ENCODE results near the gene TUSC2. TPM values are rescaled to one million over a fixed set of nuclear protein-coding genes. Genes with fewer than 3 reads are reported as not detected.

TUSC2 gene
- total and polyA plus RNA-seq, 2 of the 8 experiments (the other 6 are each of a cell fraction or from before 2014, with no cell fraction given): 33.3 to 65.4 TPM

GRCh38 chr3:50325113-50325480, 2.9 kb downstream of the TUSC2 start:
- Histone ChIP-seq H3K9me3 (ENCODE audit: insufficient read depth in 2 of 2, low read depth in 1 of 2, low read length in 1 of 2) (no peaks in the 10 kb centered on the region), H2BK120ac (replicated peaks; ENCODE audit: low read depth, low read length) (no peak overlapping the region), H4K91ac (replicated peaks; ENCODE audit: insufficient read length, low read length) (no peak overlapping the region), H3K4me3 (ENCODE audit: extremely low read depth in 1 of 4, insufficient read depth in 2 of 4, low read depth in 3 of 4, low read length in 4 of 4) (no peak overlapping the region), H3K4me1 (replicated peaks in 1 of 4; ENCODE audit: control insufficient read depth in 3 of 4, insufficient read depth in 4 of 4, low read length in 3 of 4) (peaks cover 0 to 33% (median 18%) of the 10 kb centered on the region in 4 experiments; a peak in 6 of 7 replicates), H2BK12ac (ENCODE audit: low read depth, low read length) (no peak overlapping the region), H2BK5ac (ENCODE audit: low read depth, low read length) (no peak overlapping the region), H2BK20ac (ENCODE audit: low read length) (no peak overlapping the region), H4K20me1 (replicated peaks in 1 of 2; ENCODE audit: control insufficient read depth in 1 of 2, insufficient read depth in 2 of 2, low read length in 2 of 2) (peaks cover 1 to 8% of the 10 kb centered on the region in 2 experiments), H3K23ac (ENCODE audit: insufficient read length) (no peak overlapping the region), H2AFZ (ENCODE audit: low read length) (no peak overlapping the region), H2BK15ac (ENCODE audit: low read length) (no peak overlapping the region), H3K23me2 (ENCODE audit: low read depth, low read length) (peaks cover 28% of the 10 kb centered on the region), H3K4me2 (ENCODE audit: insufficient read depth in 1 of 2, low read depth in 2 of 2, low read length in 2 of 2) (no peak overlapping the region), H3K79me1 (ENCODE audit: low read depth, low read length) (peaks cover 12% of the 10 kb centered on the region), H3K4ac (replicated peaks; ENCODE audit: insufficient read length, low read depth, low read length) (no peak overlapping the region), H3K18ac (ENCODE audit: extremely low read depth, low read length) (no peak overlapping the region), H2AK5ac (ENCODE audit: low read depth, low read length) (no peak overlapping the region), H3K79me2 (ENCODE audit: control insufficient read depth in 1 of 2, insufficient read depth in 2 of 2, low read length in 2 of 2) (peaks cover 0 to 18% of the 10 kb centered on the region in 2 experiments; a peak in 2 of 4 replicates), H4K8ac (ENCODE audit: extremely low read depth, insufficient read depth, low read length) (no peak overlapping the region), H3K27me3 (replicated peaks in 1 of 4; ENCODE audit: control insufficient read depth in 3 of 4, extremely low read depth in 1 of 4, insufficient read depth in 3 of 4, low read length in 3 of 4) (no peaks in the 10 kb centered on the region), H3K56ac (replicated peaks; ENCODE audit: insufficient read length, low read depth, low read length) (no peak overlapping the region), H3K27ac (ENCODE audit: low read depth, low read length) (no peak overlapping the region), H3K36me3 (ENCODE audit: control insufficient read depth in 2 of 4, insufficient read depth in 4 of 4, low read length in 3 of 4) (peaks cover 4 to 12% (median 7%) of the 10 kb centered on the region in 4 experiments; a peak in 5 of 8 replicates), H3K14ac (ENCODE audit: insufficient read length) (no peak overlapping the region), H4K5ac (ENCODE audit: insufficient read length, low read depth, low read length) (no peak overlapping the region), H3K9ac (replicated peaks in 1 of 4; ENCODE audit: extremely low read depth in 1 of 4, low read depth in 3 of 4, low read length in 3 of 4) (no peak overlapping the region)
- no peak for DNase-seq (ENCODE audit: low read depth in 1 of 2, low spot score in 2 of 2)
- POLR2A ChIA-PET (ENCODE audit: partially characterized antibody): interaction anchor here (1.5 to 12.6 kb wide), 4 partner anchors 8 to 32 kb away, joined by 5 to 149 read pairs (median 34); partner anchors contain the start of genes HYAL1, HYAL3, IFRD2 and NAA80
- FAIRE-seq: no peak
- CTCF ChIA-PET (ENCODE audit: partially characterized antibody): interaction anchor here (0.7 to 7.5 kb wide), 13 partner anchors 11 to 130 kb away, joined by 3 to 75 read pairs (median 11); partner anchors contain the start of genes HYAL1, IFRD2 and LSMEM2
- 94% methylated on average over 2 of the region's 2 CpGs; no CpG with 5 or more reads in 1 of the 2 experiments for WGBS, 2 experiments (ENCODE audit: extremely low coverage in 1 of 2, insufficient coverage in 1 of 2, insufficient read length in 1 of 2, insufficient replicate concordance in 2 of 2, low coverage in 1 of 2, low lambda C conversion rate in 2 of 2, missing lambda C conversion rate in 1 of 2)
